Measurements from ENCODE around the gene RAMAC. TPM values are rescaled to one million over a fixed set of nuclear protein-coding genes. Genes with fewer than 3 reads are reported as not detected.
A peak's percentile ranks its signal among the peaks of the same experiment; 100 is the strongest.

The RAMAC gene
- polyA plus RNA-seq, 1 of the 3 experiments (the other 2 are of a cell fraction) = 25.9 TPM

DNA sequence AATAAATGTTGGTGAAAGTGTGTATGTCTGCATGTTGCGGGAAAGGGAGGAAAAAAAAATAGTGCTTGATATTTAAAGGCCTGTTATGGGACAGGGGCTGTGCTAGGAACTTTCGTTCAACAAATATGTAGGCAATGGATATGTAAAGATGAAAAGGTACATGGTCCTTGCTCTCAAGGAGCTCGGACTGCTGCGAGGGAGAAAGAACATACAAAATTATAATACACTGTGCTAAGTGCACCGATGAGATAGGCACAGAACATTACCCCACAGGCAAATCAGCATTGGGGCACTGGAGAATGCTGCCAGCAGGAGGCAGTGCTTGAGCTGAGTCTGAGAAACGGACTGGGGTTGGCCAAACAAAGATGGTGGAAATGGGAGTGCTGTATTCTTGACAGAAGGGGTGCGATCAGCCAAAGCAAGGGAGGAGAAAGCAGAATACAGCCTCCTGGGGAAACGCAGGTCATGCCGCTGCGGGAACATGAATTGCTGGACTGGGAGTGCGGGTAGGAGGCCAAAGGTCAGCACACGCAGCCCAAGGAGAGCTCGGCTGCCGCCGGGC, 24.8 kb downstream of the RAMAC start:
- peak overlapping the region; percentile 94 to 99 for H3K4me3 ChIP-seq (ENCODE audit: low read depth in 2 of 2, low read length in 1 of 2)
- H4K20me1 ChIP-seq (ENCODE audit: insufficient read depth) = peaks cover 6% of the 10 kb centered on the region; the same call in 1 of the 2 replicates
- peaks cover 20 to 31% of the 10 kb centered on the region in 2 experiments for H3K36me3 ChIP-seq (replicated peaks in 1 of 2; ENCODE audit: control insufficient read depth in 1 of 2, insufficient read depth in 2 of 2, low read length in 1 of 2)
- peak; percentile 88 for DNase-seq
- H3F3A ChIP-seq (replicated peaks; ENCODE audit: insufficient read depth) = no peaks in the 10 kb centered on the region
- 5% methylated on average over 10 of the region's 15 CpGs for WGBS (ENCODE audit: low lambda C conversion rate)
- H3K27ac ChIP-seq (ENCODE audit: low read depth in 2 of 2, low read length in 1 of 2) = peak overlapping the region; percentile 75 to 85
- no peaks in the 10 kb centered on the region for H3K9me2 ChIP-seq
- no peaks in the 10 kb centered on the region for H3K27me3 ChIP-seq (ENCODE audit: insufficient read depth)
- TF ChIP-seq CHD2 (IDR thresholded peaks at IDR 0.05; ENCODE audit: low read length, partially characterized antibody) (peak; percentile 39), RAD21 (IDR thresholded peaks at IDR 0.05; ENCODE audit: low read length) (peak; percentile 72), SIN3A (IDR thresholded peaks at IDR 0.05; ENCODE audit: borderline replicate concordance, low read depth, low read length) (peak; percentile 78; the same call in 1 of the 2 replicates), NFIC (IDR thresholded peaks at IDR 0.05; ENCODE audit: borderline replicate concordance) (no peak), NRF1 (IDR thresholded peaks at IDR 0.05; ENCODE audit: low read depth, low read length) (no peak), YY1 (IDR thresholded peaks at IDR 0.05; ENCODE audit: low read depth) (peak; percentile 83), GATA2 (CRISPR knock-in tag; IDR thresholded peaks at IDR 0.05) (no peak), MXI1 (IDR thresholded peaks at IDR 0.05; ENCODE audit: low read depth, low read length) (0 out of 2 replicates have a peak, but pooled peaks have one; percentile 49), JUND (IDR thresholded peaks at IDR 0.05) (no peak), RCOR1 (IDR thresholded peaks at IDR 0.05; ENCODE audit: low read length) (no peak), SMC3 (IDR thresholded peaks at IDR 0.05; ENCODE audit: low read depth, low read length) (peak; percentile 76), RFX5 (IDR thresholded peaks at IDR 0.05; ENCODE audit: low read length) (no peak), FOXJ3 (CRISPR knock-in tag; IDR thresholded peaks at IDR 0.05) (no peak)
- TF ChIP-seq, protein P1, sequence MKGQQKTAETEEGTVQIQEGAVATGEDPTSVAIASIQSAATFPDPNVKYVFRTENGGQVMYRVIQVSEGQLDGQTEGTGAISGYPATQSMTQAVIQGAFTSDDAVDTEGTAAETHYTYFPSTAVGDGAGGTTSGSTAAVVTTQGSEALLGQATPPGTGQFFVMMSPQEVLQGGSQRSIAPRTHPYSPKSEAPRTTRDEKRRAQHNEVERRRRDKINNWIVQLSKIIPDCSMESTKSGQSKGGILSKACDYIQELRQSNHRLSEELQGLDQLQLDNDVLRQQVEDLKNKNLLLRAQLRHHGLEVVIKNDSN (IDR thresholded peaks at IDR 0.05; ENCODE audit: borderline replicate concordance, low read depth) = no peak
- TF ChIP-seq, protein P2, sequence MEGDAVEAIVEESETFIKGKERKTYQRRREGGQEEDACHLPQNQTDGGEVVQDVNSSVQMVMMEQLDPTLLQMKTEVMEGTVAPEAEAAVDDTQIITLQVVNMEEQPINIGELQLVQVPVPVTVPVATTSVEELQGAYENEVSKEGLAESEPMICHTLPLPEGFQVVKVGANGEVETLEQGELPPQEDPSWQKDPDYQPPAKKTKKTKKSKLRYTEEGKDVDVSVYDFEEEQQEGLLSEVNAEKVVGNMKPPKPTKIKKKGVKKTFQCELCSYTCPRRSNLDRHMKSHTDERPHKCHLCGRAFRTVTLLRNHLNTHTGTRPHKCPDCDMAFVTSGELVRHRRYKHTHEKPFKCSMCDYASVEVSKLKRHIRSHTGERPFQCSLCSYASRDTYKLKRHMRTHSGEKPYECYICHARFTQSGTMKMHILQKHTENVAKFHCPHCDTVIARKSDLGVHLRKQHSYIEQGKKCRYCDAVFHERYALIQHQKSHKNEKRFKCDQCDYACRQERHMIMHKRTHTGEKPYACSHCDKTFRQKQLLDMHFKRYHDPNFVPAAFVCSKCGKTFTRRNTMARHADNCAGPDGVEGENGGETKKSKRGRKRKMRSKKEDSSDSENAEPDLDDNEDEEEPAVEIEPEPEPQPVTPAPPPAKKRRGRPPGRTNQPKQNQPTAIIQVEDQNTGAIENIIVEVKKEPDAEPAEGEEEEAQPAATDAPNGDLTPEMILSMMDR (IDR thresholded peaks at IDR 0.05) = peak; percentile 93
- TF ChIP-seq, protein P3, sequence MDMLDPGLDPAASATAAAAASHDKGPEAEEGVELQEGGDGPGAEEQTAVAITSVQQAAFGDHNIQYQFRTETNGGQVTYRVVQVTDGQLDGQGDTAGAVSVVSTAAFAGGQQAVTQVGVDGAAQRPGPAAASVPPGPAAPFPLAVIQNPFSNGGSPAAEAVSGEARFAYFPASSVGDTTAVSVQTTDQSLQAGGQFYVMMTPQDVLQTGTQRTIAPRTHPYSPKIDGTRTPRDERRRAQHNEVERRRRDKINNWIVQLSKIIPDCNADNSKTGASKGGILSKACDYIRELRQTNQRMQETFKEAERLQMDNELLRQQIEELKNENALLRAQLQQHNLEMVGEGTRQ (IDR thresholded peaks at IDR 0.05; ENCODE audit: borderline replicate concordance, low read depth, low read length) = no peak
- TF ChIP-seq, protein P4, sequence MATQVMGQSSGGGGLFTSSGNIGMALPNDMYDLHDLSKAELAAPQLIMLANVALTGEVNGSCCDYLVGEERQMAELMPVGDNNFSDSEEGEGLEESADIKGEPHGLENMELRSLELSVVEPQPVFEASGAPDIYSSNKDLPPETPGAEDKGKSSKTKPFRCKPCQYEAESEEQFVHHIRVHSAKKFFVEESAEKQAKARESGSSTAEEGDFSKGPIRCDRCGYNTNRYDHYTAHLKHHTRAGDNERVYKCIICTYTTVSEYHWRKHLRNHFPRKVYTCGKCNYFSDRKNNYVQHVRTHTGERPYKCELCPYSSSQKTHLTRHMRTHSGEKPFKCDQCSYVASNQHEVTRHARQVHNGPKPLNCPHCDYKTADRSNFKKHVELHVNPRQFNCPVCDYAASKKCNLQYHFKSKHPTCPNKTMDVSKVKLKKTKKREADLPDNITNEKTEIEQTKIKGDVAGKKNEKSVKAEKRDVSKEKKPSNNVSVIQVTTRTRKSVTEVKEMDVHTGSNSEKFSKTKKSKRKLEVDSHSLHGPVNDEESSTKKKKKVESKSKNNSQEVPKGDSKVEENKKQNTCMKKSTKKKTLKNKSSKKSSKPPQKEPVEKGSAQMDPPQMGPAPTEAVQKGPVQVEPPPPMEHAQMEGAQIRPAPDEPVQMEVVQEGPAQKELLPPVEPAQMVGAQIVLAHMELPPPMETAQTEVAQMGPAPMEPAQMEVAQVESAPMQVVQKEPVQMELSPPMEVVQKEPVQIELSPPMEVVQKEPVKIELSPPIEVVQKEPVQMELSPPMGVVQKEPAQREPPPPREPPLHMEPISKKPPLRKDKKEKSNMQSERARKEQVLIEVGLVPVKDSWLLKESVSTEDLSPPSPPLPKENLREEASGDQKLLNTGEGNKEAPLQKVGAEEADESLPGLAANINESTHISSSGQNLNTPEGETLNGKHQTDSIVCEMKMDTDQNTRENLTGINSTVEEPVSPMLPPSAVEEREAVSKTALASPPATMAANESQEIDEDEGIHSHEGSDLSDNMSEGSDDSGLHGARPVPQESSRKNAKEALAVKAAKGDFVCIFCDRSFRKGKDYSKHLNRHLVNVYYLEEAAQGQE (IDR thresholded peaks at IDR 0.05; ENCODE audit: low read depth, low read length) = 0 out of 2 replicates have a peak, but pooled peaks have one; percentile 21
- ChIA-PET CTCF (interaction anchor here (0.7 to 3.8 kb wide), 45 partner anchors 7 to 480 kb away, joined by 3 to 36 read pairs (median 5); partner anchors contain the start of genes BTBD1, HDGFL3, RAMAC and RPS17), POLR2A (interaction anchor here (1.0 to 1.1 kb wide), 4 partner anchors 9 to 197 kb away, joined by 3 read pairs; partner anchors contain the start of gene RAMAC)
- peak overlapping the region; percentile 97 for H2AFZ ChIP-seq (ENCODE audit: low read depth)
- no peaks in the 10 kb centered on the region for H3K9me3 ChIP-seq
- peak overlapping the region; percentile 93 for H3K4me2 ChIP-seq
- H3K4me1 ChIP-seq (ENCODE audit: control insufficient read depth in 1 of 2, insufficient read depth in 2 of 2, low read depth in 1 of 2, low read length in 1 of 2) = peaks cover 12 to 27% of the 10 kb centered on the region in 2 experiments; a peak in 3 of 4 replicates
- H3K79me2 ChIP-seq (ENCODE audit: insufficient read depth) = peaks cover 22% of the 10 kb centered on the region
- H3K9ac ChIP-seq = peak overlapping the region; percentile 79

Measured in SK-N-SH (cell line).